ENCODE measurements around the gene CFAP119. TPM values are rescaled to one million over a fixed set of nuclear protein-coding genes. Genes with fewer than 3 reads are reported as not detected.

The CFAP119 gene
- total RNA-seq, 1 donor from 2014 or later: 18.5 TPM

- H3K4me1 Mint-ChIP-seq: peaks cover 14% of the 10 kb centered on the region
- H3K36me3 Mint-ChIP-seq (ENCODE audit: low read depth): peaks cover 3% of the 10 kb centered on the region
- TF ChIP-seq CTCF (conservative IDR thresholded peaks at IDR 0.05): no peak
- H3K4me3 Mint-ChIP-seq: peak within 1 kb of the TSS; percentile 96
- DNase-seq (ENCODE audit: low read depth, low spot score): peak; percentile 79
- no peaks in the 10 kb centered on the region for H3K27me3 Mint-ChIP-seq (ENCODE audit: low read depth)
- peak within 1 kb of the TSS; percentile 93 for H3K27ac Mint-ChIP-seq (ENCODE audit: unreplicated experiment)
- H3K9me3 Mint-ChIP-seq: no peaks in the 10 kb centered on the region
Measured at GRCh38 chr16:30786936-30787612, 25.2 kb upstream of the CFAP119 start, which contains the start of gene ZNF629. TSS of gene ZNF629 (minus strand) at chr16:30787205. CDS start at chr16:30784482, 2,723 bp downstream.

GRCh38 chr16:30786115-30786935 is 24.5 kb upstream of the CFAP119 start:
- Mint-ChIP-seq H3K9me3 (no peaks in the 10 kb centered on the region), H3K27ac (ENCODE audit: unreplicated experiment) (peak overlapping the region; percentile 92), H3K36me3 (ENCODE audit: low read depth) (peaks cover 3% of the 10 kb centered on the region), H3K4me3 (peak overlapping the region; percentile 93), H3K4me1 (peaks cover 14% of the 10 kb centered on the region), H3K27me3 (ENCODE audit: low read depth) (no peaks in the 10 kb centered on the region)
- peak; percentile 40 for DNase-seq (ENCODE audit: low read depth, low spot score)
- TF ChIP-seq CTCF (conservative IDR thresholded peaks at IDR 0.05): no peak

- H3K27ac Mint-ChIP-seq (ENCODE audit: unreplicated experiment): no peak overlapping the region
- TF ChIP-seq CTCF (conservative IDR thresholded peaks at IDR 0.05): no peak
- H3K36me3 Mint-ChIP-seq (ENCODE audit: low read depth): peaks cover 3% of the 10 kb centered on the region
- H3K27me3 Mint-ChIP-seq (ENCODE audit: low read depth): no peaks in the 10 kb centered on the region
- peaks cover 14% of the 10 kb centered on the region for H3K4me1 Mint-ChIP-seq
- H3K4me3 Mint-ChIP-seq: peak overlapping the region; percentile 93
- no peak for DNase-seq (ENCODE audit: low read depth, low spot score)
- no peaks in the 10 kb centered on the region for H3K9me3 Mint-ChIP-seq
Measured at GRCh38 chr16:30785126-30786106, 23.6 kb upstream of the CFAP119 start.

GRCh38 chr16:30784215-30784614 is 22.4 kb upstream of the CFAP119 start:
- H3K27me3 Mint-ChIP-seq (ENCODE audit: low read depth): no peaks in the 10 kb centered on the region
- H3K36me3 Mint-ChIP-seq (ENCODE audit: low read depth): peaks cover 3% of the 10 kb centered on the region
- no peak for TF ChIP-seq CTCF (conservative IDR thresholded peaks at IDR 0.05)
- no peaks in the 10 kb centered on the region for H3K9me3 Mint-ChIP-seq
- H3K4me1 Mint-ChIP-seq: peaks cover 14% of the 10 kb centered on the region
- DNase-seq (ENCODE audit: low read depth, low spot score): no peak
- H3K4me3 Mint-ChIP-seq: peak overlapping the region; percentile 93
- no peak overlapping the region for H3K27ac Mint-ChIP-seq (ENCODE audit: unreplicated experiment)
